WTC11 (cell line): ENCODE data around the gene GIPC2. TPM values are rescaled to one million over a fixed set of nuclear protein-coding genes. Genes with fewer than 3 reads are reported as not detected.

Experiments
- ATAC-seq: fragments of 200-7000 bp; cut with Tn5 transposase; 2 replicates; pipeline ENCODE4 v1.10.0; 2021; ENCODE audit warnings: mild to moderate bottlenecking, moderate library complexity
- CTCF ChIA-PET: fragments of 300-600 bp; sonication (Branson Sonifier 250); formaldehyde crosslinking; loops from one replicate; lab custom pipeline; 2021; ENCODE audit warnings: antibody characterized with exemption; lab: Charles Lee
- POLR2A ChIA-PET: fragments of 350-600 bp; sonication (Branson Sonifier 250); formaldehyde crosslinking; loops from one replicate; lab custom pipeline; 2021; ENCODE audit warnings: antibody characterized with exemption; lab: Charles Lee
- DNase-seq: peaks from one replicate; pipeline ENCODE4 v3.0.0; 2021; ENCODE audit warnings: low spot score
- H3K27ac Mint-ChIP-seq: 2 replicates; pipeline ENCODE4 v1.8.0; 2021; ENCODE audit warnings: mixed read lengths
- H3K27me3 Mint-ChIP-seq: 2 replicates; pipeline ENCODE4 v1.8.0; 2021; ENCODE audit warnings: low read depth, mild to moderate bottlenecking, moderate library complexity, mixed read lengths
- H3K36me3 Mint-ChIP-seq: 2 replicates; pipeline ENCODE4 v1.8.0; 2021; ENCODE audit warnings: mixed read lengths
- H3K4me1 Mint-ChIP-seq: 2 replicates; pipeline ENCODE4 v1.8.0; 2022; ENCODE audit warnings: mixed read lengths
- H3K4me3 Mint-ChIP-seq: 2 replicates; pipeline ENCODE4 v1.8.0; 2021; ENCODE audit warnings: mild to moderate bottlenecking, moderate library complexity, mixed read lengths
- H3K9me3 Mint-ChIP-seq: 2 replicates; pipeline ENCODE4 v1.8.0; 2021; ENCODE audit warnings: mixed read lengths
- ARID4B ChIP-seq: sonication (generic); formaldehyde crosslinking; IDR thresholded peaks from 2 replicates; pipeline ENCODE4 v1.8.0; 2023; ENCODE audit warnings: missing genetic modification reagents, mild to moderate bottlenecking, borderline replicate concordance
- ATF1 ChIP-seq: sonication (generic); formaldehyde crosslinking; IDR thresholded peaks from 2 replicates; pipeline ENCODE4 v1.8.1; 2023; ENCODE audit warnings: mild to moderate bottlenecking, moderate library complexity, missing genetic modification reagents
- E2F1 ChIP-seq: sonication (generic); formaldehyde crosslinking; IDR thresholded peaks from 2 replicates; pipeline ENCODE4 v1.8.0; 2022; ENCODE audit warnings: mild to moderate bottlenecking, missing genetic modification reagents
- GRHL2 ChIP-seq: fragments of 250-450 bp; sonication (Bioruptor Pico); IDR thresholded peaks from 2 replicates; pipeline ENCODE4 v1.8.0; 2022; ENCODE audit warnings: mild to moderate bottlenecking, moderate library complexity; ENCODE audit not compliant: insufficient replicate concordance, severe bottlenecking
- HMGA2 ChIP-seq: fragments of 250-450 bp; sonication (Bioruptor Pico); IDR thresholded peaks from 2 replicates; pipeline ENCODE4 v1.4.0; 2021; ENCODE audit warnings: mild to moderate bottlenecking, moderate library complexity
- KAT7 ChIP-seq: sonication (generic); formaldehyde crosslinking; IDR thresholded peaks from 2 replicates; pipeline ENCODE4 v1.8.1; 2023; ENCODE audit warnings: missing genetic modification reagents, mild to moderate bottlenecking, borderline replicate concordance
- NFE2L1 ChIP-seq: sonication (generic); formaldehyde crosslinking; IDR thresholded peaks from 2 replicates; pipeline ENCODE4 v1.8.1; 2023; ENCODE audit warnings: missing genetic modification reagents
- NFYB ChIP-seq: sonication (generic); formaldehyde crosslinking; conservative IDR thresholded peaks from 2 replicates; pipeline ENCODE4 v1.8.0; 2022; ENCODE audit warnings: low read depth, missing genetic modification reagents
- NR2C2 ChIP-seq: sonication (generic); formaldehyde crosslinking; IDR thresholded peaks from 2 replicates; pipeline ENCODE4 v1.8.0; 2022; ENCODE audit warnings: mild to moderate bottlenecking, missing genetic modification reagents
- SMAD4 ChIP-seq: sonication (generic); formaldehyde crosslinking; IDR thresholded peaks from 2 replicates; pipeline ENCODE4 v1.8.0; 2022; ENCODE audit warnings: mild to moderate bottlenecking, missing genetic modification reagents
- SOX15 ChIP-seq: fragments of 250-450 bp; sonication (Bioruptor Pico); IDR thresholded peaks from 2 replicates; pipeline ENCODE4 v1.9.0; 2021; ENCODE audit warnings: mild to moderate bottlenecking
- TEAD4 ChIP-seq: sonication (generic); formaldehyde crosslinking; IDR thresholded peaks from 2 replicates; pipeline ENCODE4 v1.8.0; 2022; ENCODE audit warnings: mild to moderate bottlenecking, missing genetic modification reagents
- ZBTB21 ChIP-seq: sonication (generic); formaldehyde crosslinking; IDR thresholded peaks from 2 replicates; pipeline ENCODE4 v1.8.1; 2023; ENCODE audit warnings: mild to moderate bottlenecking, missing genetic modification reagents, borderline replicate concordance
- ZNF416 ChIP-seq: fragments of 250-450 bp; sonication (Bioruptor Pico); IDR thresholded peaks from 2 replicates; pipeline ENCODE4 v1.9.0; 2021; ENCODE audit warnings: mild to moderate bottlenecking, inconsistent platforms
- ZSCAN18 ChIP-seq: fragments of 250-450 bp; sonication (Bioruptor Pico); IDR thresholded peaks from 2 replicates; pipeline ENCODE4 v2.1.2; 2022; ENCODE audit warnings: mild to moderate bottlenecking, moderate library complexity
- total RNA-seq: library from RNA; stranded (reverse); gene quantifications from 3 replicates; pipeline ENCODE4 v1.2.3, GENCODE V29; 2021
- TF ChIP-seq, protein P1 (sequence below): sonication (generic); formaldehyde crosslinking; IDR thresholded peaks from 2 replicates; pipeline ENCODE4 v1.8.1; 2023; ENCODE audit warnings: mild to moderate bottlenecking, missing genetic modification reagents, borderline replicate concordance
- TF ChIP-seq, protein P2 (sequence below): sonication (generic); formaldehyde crosslinking; IDR thresholded peaks from 2 replicates; pipeline ENCODE4 v1.8.1; 2023; ENCODE audit warnings: mild to moderate bottlenecking, missing genetic modification reagents, moderate library complexity
- TF ChIP-seq, protein P3 (sequence below): sonication (generic); formaldehyde crosslinking; IDR thresholded peaks from 2 replicates; pipeline ENCODE4 v1.8.1; 2023; ENCODE audit warnings: mild to moderate bottlenecking, moderate library complexity, missing genetic modification reagents
- TF ChIP-seq, protein P4 (sequence below): fragments of 250-450 bp; sonication (Bioruptor Pico); IDR thresholded peaks from 2 replicates; pipeline ENCODE4 v1.9.0; 2021; ENCODE audit warnings: moderate library complexity, mild to moderate bottlenecking, inconsistent platforms, borderline replicate concordance
- TF ChIP-seq, protein P5 (sequence below): sonication (generic); formaldehyde crosslinking; conservative IDR thresholded peaks from 2 replicates; pipeline ENCODE4 v1.8.1; 2022; ENCODE audit warnings: mild to moderate bottlenecking, missing genetic modification reagents

GIPC2 gene
- total RNA-seq, 1 experiment from 2014 or later = 0.83 TPM

DNA sequence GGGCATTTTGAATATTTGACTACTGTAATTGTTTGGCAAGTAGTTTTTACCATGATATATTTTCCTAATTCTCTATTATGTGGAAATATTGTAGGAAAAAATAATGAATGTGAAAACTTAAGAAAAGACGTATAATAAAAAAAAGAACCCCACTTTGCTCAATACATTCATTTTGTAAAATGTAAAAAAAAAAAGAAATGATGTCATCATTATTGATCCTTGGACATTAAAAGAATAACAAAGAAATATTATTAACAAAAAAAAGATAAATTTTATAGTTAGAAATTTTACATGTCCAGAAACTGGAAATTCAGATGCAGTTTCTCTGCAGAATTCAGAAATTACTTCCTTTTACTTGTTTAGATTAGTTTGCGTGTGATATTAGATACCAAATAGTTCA lies 5.2 kb downstream of the GIPC2 start:
- TF ChIP-seq, protein P1, sequence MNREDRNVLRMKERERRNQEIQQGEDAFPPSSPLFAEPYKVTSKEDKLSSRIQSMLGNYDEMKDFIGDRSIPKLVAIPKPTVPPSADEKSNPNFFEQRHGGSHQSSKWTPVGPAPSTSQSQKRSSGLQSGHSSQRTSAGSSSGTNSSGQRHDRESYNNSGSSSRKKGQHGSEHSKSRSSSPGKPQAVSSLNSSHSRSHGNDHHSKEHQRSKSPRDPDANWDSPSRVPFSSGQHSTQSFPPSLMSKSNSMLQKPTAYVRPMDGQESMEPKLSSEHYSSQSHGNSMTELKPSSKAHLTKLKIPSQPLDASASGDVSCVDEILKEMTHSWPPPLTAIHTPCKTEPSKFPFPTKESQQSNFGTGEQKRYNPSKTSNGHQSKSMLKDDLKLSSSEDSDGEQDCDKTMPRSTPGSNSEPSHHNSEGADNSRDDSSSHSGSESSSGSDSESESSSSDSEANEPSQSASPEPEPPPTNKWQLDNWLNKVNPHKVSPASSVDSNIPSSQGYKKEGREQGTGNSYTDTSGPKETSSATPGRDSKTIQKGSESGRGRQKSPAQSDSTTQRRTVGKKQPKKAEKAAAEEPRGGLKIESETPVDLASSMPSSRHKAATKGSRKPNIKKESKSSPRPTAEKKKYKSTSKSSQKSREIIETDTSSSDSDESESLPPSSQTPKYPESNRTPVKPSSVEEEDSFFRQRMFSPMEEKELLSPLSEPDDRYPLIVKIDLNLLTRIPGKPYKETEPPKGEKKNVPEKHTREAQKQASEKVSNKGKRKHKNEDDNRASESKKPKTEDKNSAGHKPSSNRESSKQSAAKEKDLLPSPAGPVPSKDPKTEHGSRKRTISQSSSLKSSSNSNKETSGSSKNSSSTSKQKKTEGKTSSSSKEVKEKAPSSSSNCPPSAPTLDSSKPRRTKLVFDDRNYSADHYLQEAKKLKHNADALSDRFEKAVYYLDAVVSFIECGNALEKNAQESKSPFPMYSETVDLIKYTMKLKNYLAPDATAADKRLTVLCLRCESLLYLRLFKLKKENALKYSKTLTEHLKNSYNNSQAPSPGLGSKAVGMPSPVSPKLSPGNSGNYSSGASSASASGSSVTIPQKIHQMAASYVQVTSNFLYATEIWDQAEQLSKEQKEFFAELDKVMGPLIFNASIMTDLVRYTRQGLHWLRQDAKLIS (CRISPR knock-in tag) = no peak
- TF ChIP-seq SOX15 (CRISPR knock-in tag) (no peak), NFYB (CRISPR knock-in tag) (no peak), ZNF416 (CRISPR knock-in tag) (no peak), HMGA2 (CRISPR knock-in tag) (no peak), ATF1 (no peak), NFE2L1 (CRISPR knock-in tag) (no peak), KAT7 (CRISPR knock-in tag) (no peak), ZBTB21 (CRISPR knock-in tag) (no peak), E2F1 (CRISPR knock-in tag) (no peak), SMAD4 (CRISPR knock-in tag) (no peak), ZSCAN18 (no peak), TEAD4 (CRISPR knock-in tag) (no peak)
- TF ChIP-seq, protein P2, sequence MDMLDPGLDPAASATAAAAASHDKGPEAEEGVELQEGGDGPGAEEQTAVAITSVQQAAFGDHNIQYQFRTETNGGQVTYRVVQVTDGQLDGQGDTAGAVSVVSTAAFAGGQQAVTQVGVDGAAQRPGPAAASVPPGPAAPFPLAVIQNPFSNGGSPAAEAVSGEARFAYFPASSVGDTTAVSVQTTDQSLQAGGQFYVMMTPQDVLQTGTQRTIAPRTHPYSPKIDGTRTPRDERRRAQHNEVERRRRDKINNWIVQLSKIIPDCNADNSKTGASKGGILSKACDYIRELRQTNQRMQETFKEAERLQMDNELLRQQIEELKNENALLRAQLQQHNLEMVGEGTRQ (CRISPR knock-in tag) = no peak
- no peak overlapping the region for H3K27ac Mint-ChIP-seq
- DNase-seq (no peak), ATAC-seq (no peak)
- POLR2A ChIA-PET = interaction anchor here (0.7 kb wide), 1 partner anchor 136 kb away, joined by 4 read pairs; no protein-coding TSS in a partner anchor
- H3K4me1 Mint-ChIP-seq = peaks cover 28% of the 10 kb centered on the region
- H3K9me3 Mint-ChIP-seq = no peaks in the 10 kb centered on the region
- CTCF ChIA-PET = no interaction called here
- H3K4me3 Mint-ChIP-seq = no peak overlapping the region
- no peaks in the 10 kb centered on the region for H3K36me3 Mint-ChIP-seq
- peaks cover 21% of the 10 kb centered on the region for H3K27me3 Mint-ChIP-seq

GRCh38 chr1:78052685-78053405 lies 7.1 kb downstream of the GIPC2 start:
- DNase-seq = no peak
- Mint-ChIP-seq H3K4me3 (no peak overlapping the region), H3K27me3 (peaks cover 2% of the 10 kb centered on the region; the same call in 1 of the 2 replicates), H3K36me3 (no peaks in the 10 kb centered on the region), H3K4me1 (peaks cover 14% of the 10 kb centered on the region), H3K27ac (no peak overlapping the region), H3K9me3 (no peaks in the 10 kb centered on the region)
- ChIA-PET CTCF (interaction anchor here (1.5 kb wide), 1 partner anchor 127 kb away, joined by 3 read pairs; no protein-coding TSS in a partner anchor), POLR2A (no interaction called here)
- ATAC-seq = no peak
- TF ChIP-seq ARID4B = no peak
- TF ChIP-seq, protein P3, sequence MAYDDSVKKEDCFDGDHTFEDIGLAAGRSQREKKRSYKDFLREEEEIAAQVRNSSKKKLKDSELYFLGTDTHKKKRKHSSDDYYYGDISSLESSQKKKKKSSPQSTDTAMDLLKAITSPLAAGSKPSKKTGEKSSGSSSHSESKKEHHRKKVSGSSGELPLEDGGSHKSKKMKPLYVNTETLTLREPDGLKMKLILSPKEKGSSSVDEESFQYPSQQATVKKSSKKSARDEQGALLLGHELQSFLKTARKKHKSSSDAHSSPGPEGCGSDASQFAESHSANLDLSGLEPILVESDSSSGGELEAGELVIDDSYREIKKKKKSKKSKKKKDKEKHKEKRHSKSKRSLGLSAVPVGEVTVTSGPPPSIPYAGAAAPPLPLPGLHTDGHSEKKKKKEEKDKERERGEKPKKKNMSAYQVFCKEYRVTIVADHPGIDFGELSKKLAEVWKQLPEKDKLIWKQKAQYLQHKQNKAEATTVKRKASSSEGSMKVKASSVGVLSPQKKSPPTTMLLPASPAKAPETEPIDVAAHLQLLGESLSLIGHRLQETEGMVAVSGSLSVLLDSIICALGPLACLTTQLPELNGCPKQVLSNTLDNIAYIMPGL (CRISPR knock-in tag) = no peak
- TF ChIP-seq NR2C2 (CRISPR knock-in tag) = no peak
- TF ChIP-seq GRHL2 (CRISPR knock-in tag) = no peak
- TF ChIP-seq, protein P4, sequence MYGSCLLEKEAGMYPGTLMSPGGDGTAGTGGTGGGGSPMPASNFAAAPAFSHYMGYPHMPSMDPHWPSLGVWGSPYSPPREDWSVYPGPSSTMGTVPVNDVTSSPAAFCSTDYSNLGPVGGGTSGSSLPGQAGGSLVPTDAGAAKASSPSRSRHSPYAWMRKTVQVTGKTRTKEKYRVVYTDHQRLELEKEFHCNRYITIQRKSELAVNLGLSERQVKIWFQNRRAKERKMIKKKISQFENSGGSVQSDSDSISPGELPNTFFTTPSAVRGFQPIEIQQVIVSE = no peak
- TF ChIP-seq, protein P5, sequence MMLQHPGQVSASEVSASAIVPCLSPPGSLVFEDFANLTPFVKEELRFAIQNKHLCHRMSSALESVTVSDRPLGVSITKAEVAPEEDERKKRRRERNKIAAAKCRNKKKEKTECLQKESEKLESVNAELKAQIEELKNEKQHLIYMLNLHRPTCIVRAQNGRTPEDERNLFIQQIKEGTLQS = no peak
